Heart right ventricle (tissue), 16 donors: Measurements from ENCODE around the gene ZFYVE28. TPM values are rescaled to one million over a fixed set of nuclear protein-coding genes. Genes with fewer than 3 reads are reported as not detected.
A peak's percentile ranks its signal among the peaks of the same experiment; 100 is the strongest.

Experiments used
- ATAC-seq, 8 donors: fragments of 200-7000 bp; cut with Tn5 transposase; one replicate each; pipeline ENCODE4 v1.9.1; 2020; ENCODE audit warnings: mild to moderate bottlenecking in 8 of 8, moderate library complexity in 8 of 8, moderate number of reproducible peaks in 1 of 8
- DNase-seq, 2 donors: peaks; one replicate each; pipeline ENCODE4 v3.0.0-alpha.2; 2020
- H3K27ac ChIP-seq, 10 donors: fragments of 200-600 bp; sonication (generic) in 2 of 10; one replicate each; pipeline versions ENCODE4 v1.5.0 to v1.8.0; 2020 to 2022; ENCODE audit warnings: mild to moderate bottlenecking in 3 of 10
- H3K27me3 ChIP-seq, 7 donors: fragments of 200-600 bp; one replicate each; pipeline ENCODE4 v1.8.0; 2021 to 2022; ENCODE audit warnings: mild to moderate bottlenecking in 2 of 7
- H3K36me3 ChIP-seq, 9 donors: fragments of 200-600 bp; sonication (generic) in 1 of 9; one replicate each; pipeline versions ENCODE4 v1.5.0 to v1.8.0; 2020 to 2022; ENCODE audit warnings: mild to moderate bottlenecking in 2 of 9
- H3K4me1 ChIP-seq, 9 donors: fragments of 200-600 bp; sonication (generic) in 1 of 9; one replicate each; pipeline versions ENCODE4 v1.5.0 to v1.8.0; 2020 to 2022; ENCODE audit warnings: mild to moderate bottlenecking in 4 of 9
- H3K4me3 ChIP-seq, 10 donors: fragments of 200-600 bp; sonication (generic) in 2 of 10; one replicate each; pipeline versions ENCODE4 v1.5.0 to v1.8.0; 2020 to 2022; ENCODE audit warnings: mild to moderate bottlenecking in 7 of 10, moderate library complexity in 2 of 10
- H3K9me3 ChIP-seq, 11 donors: fragments of 200-600 bp in 10 of 11; sonication (generic) in 2 of 11; one replicate each; pipeline versions ENCODE4 v1.5.0 to v1.8.0; 2013 to 2022; ENCODE audit warnings: mild to moderate bottlenecking in 2 of 11, control low read depth in 1 of 11, moderate library complexity in 1 of 11
- CTCF ChIP-seq, 9 donors: fragments of 200-600 bp; sonication (generic) in 2 of 9; IDR thresholded peaks; one replicate each; pipeline versions ENCODE4 v1.5.0 to v1.8.0; 2021 to 2022; ENCODE audit warnings: antibody characterized with exemption in 9 of 9, mild to moderate bottlenecking in 5 of 9, moderate library complexity in 1 of 9
- WGBS, 2 donors: extraction: QIAGEN DNeasy Blood & Tissue Kit; methylation state at CpG; one replicate each; pipeline ENCODE4 v1.1.7; 2013; ENCODE audit warnings: inconsistent platforms in 1 of 2; 5-methylcytosine and 5-hydroxymethylcytosine counted together
- intact Hi-C, 10 donors: fragments of 100-400 bp; cut with DNase I; formaldehyde crosslinking; loops; one replicate each; pipeline versions ENCODE4 v1.11.1 to v1.14.2; 2022
- polyA plus RNA-seq, 2 donors: library from polyadenylated mRNA; stranded (reverse); fragments of 200-250 nt; gene quantifications; one replicate each; pipeline ENCODE4 v1.2.3, GENCODE V29; 2013
- total RNA-seq, 10 donors: library from RNA; stranded (reverse); fragmentation: NEBNext Ultra II Directional in 3 of 10; extraction: Animal tissue kit (Norgen Biotek cat#: 25700) in 3 of 10; gene quantifications; one replicate each; pipeline versions ENCODE4 v1.2.1 to v1.2.4, GENCODE V29; 2021 to 2023
- donor health status: Arrhythmogenic right ventricular cardiomyopathy.
- donor health status: ischemic (EF 13 %, LVEDD 7.1; RV severe dilation, severe dysfunction).
- donor health status: healthy with polysubstance abuse.
- donor health status: DM: no; HTN: yes; CAD: no.
- donor health status: DM: no; HTN: no; CAD: no.
- donor health status: ischemic (EF 25% LVEDD 6.9; RV normal size, moderate dysfunction).
- donor health status: ischemic (EF 25% LVEDD 5.7; RV mildly dilated, moderate dysfunction).
- donor health status: healthy.
- donor health status: DM: yes; HTN: yes; CAD: no.
- donor health status: Ischemic cardiomyopathy.
- donor health status: ischemic (EF 35%, LVEDD 5.7; RV mildly dilated, moderate dysfunction).
- donor health status: nonischemic (EF 11% LVEDD 7.7; RV severe dilation, severe dysfunction).
- donor health status: DM: yes; HTN: yes; CAD: no.
- donor health status: PGD.
- donor health status: ischemic (EF 29% LVEDD 5.4; RV normal size, mild dysfunction).
- donor health status: nonischemic (EF 23%, LVEDD 6.1; RV moderate dilation, normal function).

Gene ZFYVE28
- total and polyA plus RNA-seq, 12 donors = 2.3 to 9.9 (median 3.5) TPM

GRCh38 chr4:2263926-2264321 lies 154.5 kb downstream of the ZFYVE28 start:
- H3K27me3 ChIP-seq = no peaks in the 10 kb centered on the region
- intact Hi-C loops = loop anchor here in 6 of 10 donors (2.0 to 10.0 kb wide), 3 partner anchors 21 to 153 kb away; partner anchors contain the start of genes CFAP99 (in 6 of the 6), ZFYVE28 (in 6 of the 6), HAUS3 (in 1 of the 6) and POLN (in 1 of the 6)
- DNase-seq = no peak
- WGBS, 2 donors = 90 to 92% methylated on average over 6 of the region's 6 CpGs
- ATAC-seq = no peak
- H3K27ac ChIP-seq = no peak overlapping the region
- peaks cover 0 to 3% (median 0%) of the 10 kb centered on the region in 9 donors for H3K36me3 ChIP-seq
- H3K4me3 ChIP-seq = no peak overlapping the region
- peaks cover 28 to 71% (median 48%) of the 10 kb centered on the region in 9 donors for H3K4me1 ChIP-seq
- no peak for TF ChIP-seq CTCF (IDR thresholded peaks at IDR 0.05)
- no peaks in the 10 kb centered on the region for H3K9me3 ChIP-seq

GRCh38 chr4:2262944-2263250 lies 155.5 kb downstream of the ZFYVE28 start:
- Histone ChIP-seq H3K4me1 (peaks cover 37 to 77% (median 58%) of the 10 kb centered on the region in 9 donors), H3K4me3 (peak overlapping the region; percentile 9 to 98 (median 75)), H3K9me3 (no peaks in the 10 kb centered on the region), H3K36me3 (peaks cover 0 to 12% (median 0%) of the 10 kb centered on the region in 9 donors), H3K27ac (peak overlapping the region; percentile 90 to 100 (median 98)), H3K27me3 (no peaks in the 10 kb centered on the region)
- DNase-seq (no peak), ATAC-seq (no peak)
- WGBS, 2 donors = 41 to 45% methylated on average over 13 of the region's 13 CpGs
- TF ChIP-seq CTCF (IDR thresholded peaks at IDR 0.05) = no peak
- intact Hi-C loops = loop anchor here in 6 of 10 donors (2.0 to 10.0 kb wide), 3 partner anchors 20 to 154 kb away; partner anchors contain the start of genes CFAP99 (in 6 of the 6), ZFYVE28 (in 6 of the 6), HAUS3 (in 1 of the 6) and POLN (in 1 of the 6)

GRCh38 chr4:2262145-2262943 lies 156.1 kb downstream of the ZFYVE28 start:
- H3K27ac ChIP-seq = peak overlapping the region; percentile 95 to 100 (median 98)
- peaks cover 0 to 18% (median 0%) of the 10 kb centered on the region in 9 donors for H3K36me3 ChIP-seq
- no peaks in the 10 kb centered on the region for H3K9me3 ChIP-seq
- peaks cover 42 to 82% (median 63%) of the 10 kb centered on the region in 9 donors for H3K4me1 ChIP-seq
- ATAC-seq (peak; percentile 91 to 96 (median 94)), DNase-seq (peak; percentile 99)
- 1% methylated on average over 98 of the region's 98 CpGs for WGBS, 2 donors
- TF ChIP-seq CTCF (IDR thresholded peaks at IDR 0.05) = no peak
- no peaks in the 10 kb centered on the region for H3K27me3 ChIP-seq
- H3K4me3 ChIP-seq = peak overlapping the region; percentile 9 to 99 (median 84)
- intact Hi-C loops = loop anchor here in 6 of 10 donors (2.0 to 10.0 kb wide), 3 partner anchors 20 to 155 kb away; partner anchors contain the start of genes CFAP99 (in 6 of the 6), ZFYVE28 (in 6 of the 6), HAUS3 (in 1 of the 6) and POLN (in 1 of the 6)

- intact Hi-C loops = loop anchor here in 6 of 10 donors (2.0 to 10.0 kb wide), 3 partner anchors 19 to 156 kb away; partner anchors contain the start of genes CFAP99 (in 6 of the 6), ZFYVE28 (in 6 of the 6), HAUS3 (in 1 of the 6) and POLN (in 1 of the 6)
- H3K27ac ChIP-seq = peak within 1 kb of the TSS; percentile 95 to 100 (median 98)
- peak within 1 kb of the TSS; percentile 81 to 99 (median 96) for H3K4me3 ChIP-seq
- H3K27me3 ChIP-seq = no peaks in the 10 kb centered on the region
- DNase-seq (no peak), ATAC-seq (no peak)
- WGBS, 2 donors = 0 to 1% methylated on average over 37 to 46 of the region's 46 CpGs
- H3K36me3 ChIP-seq = peaks cover 0 to 22% (median 0%) of the 10 kb centered on the region in 9 donors
- H3K4me1 ChIP-seq = peaks cover 48 to 82% (median 67%) of the 10 kb centered on the region in 9 donors
- TF ChIP-seq CTCF (IDR thresholded peaks at IDR 0.05) = no peak
- no peaks in the 10 kb centered on the region for H3K9me3 ChIP-seq
These were observed 156.6 kb downstream of the ZFYVE28 start, which contains the start of gene MXD4 for GRCh38 chr4:2261853-2262144. Gene MXD4 (minus strand): TSS chr4:2262109. CDS start chr4:2261980, 129 bp downstream.
